ENCODE measurements around the gene TSPEAR.

Gene TSPEAR

DNA sequence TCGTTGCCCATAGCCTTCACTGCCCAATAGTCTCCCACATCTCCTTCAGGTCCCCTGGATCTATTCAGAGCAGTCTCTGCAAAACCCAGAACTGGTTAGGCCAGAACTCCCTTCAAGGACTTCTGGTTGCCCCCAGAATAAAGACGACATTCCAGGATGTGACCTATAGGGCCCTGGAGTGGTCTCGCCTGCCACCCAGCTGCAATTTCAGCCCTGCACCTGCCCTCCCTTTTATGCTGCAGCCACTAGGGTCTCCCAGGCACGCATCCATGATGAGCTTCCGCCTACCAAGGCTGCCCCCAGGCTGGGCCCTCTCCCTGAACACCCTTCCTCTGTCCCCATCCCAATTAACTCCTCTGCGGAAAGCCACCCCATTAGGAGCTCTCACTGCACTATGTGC is 7.2 kb upstream of the TSPEAR start:
- no peak for DNase-seq

- no peak for DNase-seq
These were observed 6.7 kb upstream of the TSPEAR start for GRCh38 chr21:44718093-44718492.

GRCh38 chr21:44716984-44717383 is 5.6 kb upstream of the TSPEAR start:
- no peak for DNase-seq

GRCh38 chr21:44714905-44715304 is 3.5 kb upstream of the TSPEAR start:
- DNase-seq = no peak

GRCh38 chr21:44713846-44714245 is 2.5 kb upstream of the TSPEAR start:
- DNase-seq = no peak

DNA sequence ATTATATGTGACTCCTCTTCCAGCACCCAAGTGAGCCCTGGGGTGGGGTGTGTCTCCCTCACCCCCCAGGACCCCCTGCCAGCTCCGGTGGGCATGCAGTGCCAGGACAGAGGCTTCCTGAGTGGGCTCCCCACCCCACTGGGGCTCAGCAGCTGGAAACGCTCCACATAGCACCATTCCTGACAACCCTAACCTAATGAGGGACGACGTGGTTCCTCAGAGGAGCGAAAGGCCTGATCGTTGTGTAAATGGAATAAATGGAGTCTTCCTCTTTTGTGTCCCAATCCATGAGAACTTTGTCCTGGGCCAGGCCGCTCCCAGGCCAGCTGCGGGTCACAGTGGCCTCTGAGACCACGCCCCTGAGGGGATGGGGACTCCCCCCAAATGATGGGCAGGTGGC is 1.8 kb upstream of the TSPEAR start:
- no peak for DNase-seq

DNA sequence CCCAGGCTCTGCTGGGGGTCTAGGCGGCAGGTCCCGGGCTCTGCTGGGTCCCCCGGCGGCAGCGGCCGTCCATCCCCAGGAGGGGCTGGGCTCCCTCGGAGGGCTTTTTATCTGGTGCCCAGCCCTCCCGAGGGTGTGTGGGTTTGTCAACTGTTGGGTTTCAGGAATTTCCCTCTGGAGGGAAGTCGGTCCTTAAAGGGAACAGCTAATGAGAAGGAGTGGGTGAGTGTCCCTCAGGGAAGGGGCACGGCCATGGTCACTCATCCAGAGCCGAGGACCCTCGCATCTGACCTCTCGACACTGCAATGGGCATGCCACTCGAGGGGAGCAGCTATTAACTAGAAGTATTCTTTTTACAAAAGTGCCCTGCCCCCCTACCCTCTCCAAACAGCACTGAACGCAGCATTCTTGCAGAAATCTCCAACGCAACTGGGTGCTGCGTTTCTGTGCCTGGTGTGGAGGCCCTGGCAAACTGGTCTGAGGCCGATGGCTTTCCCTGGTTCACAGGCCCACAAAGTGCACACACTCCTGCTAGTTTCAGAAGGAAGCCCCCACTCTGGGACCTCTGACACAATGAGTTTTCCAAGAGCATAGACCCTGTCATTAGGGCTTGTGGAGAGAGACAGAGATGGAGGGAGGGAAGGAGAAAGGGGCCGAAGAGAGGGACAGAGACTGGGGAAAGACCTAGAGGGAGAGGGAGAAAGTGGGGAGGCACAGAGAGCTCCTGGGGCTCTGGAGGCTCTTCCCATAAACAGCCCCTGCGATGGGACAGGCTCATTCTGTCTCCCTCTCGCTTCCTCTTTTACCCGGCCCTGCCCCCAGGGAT is 1.0 kb upstream of the TSPEAR start:
- no peak for DNase-seq

- no peak for DNase-seq
These were observed 531 bp downstream of the TSPEAR start for GRCh38 chr21:44710756-44711326.

- no peak for DNase-seq
These were observed 1.1 kb downstream of the TSPEAR start for GRCh38 chr21:44710294-44710665.

DNA sequence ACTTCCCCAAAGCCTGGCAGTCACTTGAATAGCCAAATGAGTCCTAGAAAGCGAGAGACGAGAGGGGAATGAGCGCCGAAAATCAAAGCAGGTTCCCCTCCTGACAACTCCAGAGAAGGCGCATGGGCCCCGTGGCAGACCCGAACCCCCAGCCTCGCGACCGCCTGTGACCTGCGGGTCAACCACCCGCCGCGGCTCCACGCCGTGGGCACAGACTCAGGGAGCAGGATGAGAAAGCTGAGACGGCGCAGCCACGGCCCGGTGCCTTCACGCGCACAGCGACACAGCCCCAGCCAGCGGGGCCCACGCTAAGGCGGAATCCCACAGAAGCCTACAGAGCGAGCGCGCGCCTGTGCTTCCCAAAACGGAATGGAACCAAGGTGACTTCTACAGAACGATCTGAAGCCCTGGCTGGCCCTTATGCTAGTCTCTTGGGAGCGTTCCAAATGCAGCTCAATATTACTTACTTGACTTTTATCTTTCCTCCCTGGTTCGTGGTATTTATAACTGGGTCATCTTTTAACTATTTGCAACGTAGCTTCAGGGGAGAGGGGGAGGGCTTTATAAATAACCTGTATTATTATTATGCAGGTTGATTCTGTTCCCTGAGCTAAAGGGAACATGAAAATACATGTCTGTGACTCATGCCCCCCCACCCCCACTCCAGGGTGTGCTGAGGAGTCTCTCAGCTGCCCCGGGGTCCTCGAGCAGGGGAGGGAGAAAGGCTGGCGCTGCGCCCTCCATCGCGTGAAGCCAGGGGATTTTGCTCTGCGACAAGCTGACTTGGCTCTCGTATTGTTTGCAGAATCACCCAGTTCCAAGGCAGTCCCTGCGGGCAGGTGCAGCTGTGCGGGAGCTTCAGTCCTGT is 1.7 kb downstream of the TSPEAR start:
- DNase-seq = peak; percentile 41

GRCh38 chr21:44708866-44709425 is 2.4 kb downstream of the TSPEAR start:
- no peak for DNase-seq

DNA sequence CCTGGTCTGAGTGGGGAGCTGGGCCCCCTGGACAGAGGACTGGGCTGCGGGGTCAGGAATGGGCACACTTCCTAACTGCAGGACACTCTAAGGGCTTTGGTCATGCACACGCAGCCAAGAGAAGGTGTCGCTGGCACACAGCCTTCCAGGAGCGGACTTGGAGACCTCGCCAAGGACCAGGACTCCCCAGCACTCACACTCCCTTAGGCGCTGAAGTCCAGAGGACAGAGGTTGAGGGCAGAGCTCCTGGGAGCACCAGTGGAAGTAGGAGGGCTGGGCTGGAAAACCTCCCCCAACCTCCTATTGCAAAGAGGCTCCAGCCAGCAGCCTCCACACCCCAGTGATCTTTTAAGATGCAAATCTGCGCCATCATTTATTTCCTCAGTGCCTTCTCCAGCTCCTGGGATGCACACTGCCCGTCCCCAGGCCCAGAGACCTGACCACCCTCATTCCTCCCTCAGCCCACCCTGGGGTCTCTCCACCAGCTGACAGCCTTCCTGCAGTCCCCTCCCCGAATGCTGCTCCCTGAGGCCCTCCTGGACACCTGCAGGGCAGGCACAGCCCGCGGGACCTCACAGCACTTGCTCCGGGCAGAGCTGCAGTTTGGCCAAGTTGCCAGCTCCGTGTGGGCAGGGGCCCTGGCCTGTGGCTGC is 3.0 kb downstream of the TSPEAR start:
- no peak for DNase-seq

DNA sequence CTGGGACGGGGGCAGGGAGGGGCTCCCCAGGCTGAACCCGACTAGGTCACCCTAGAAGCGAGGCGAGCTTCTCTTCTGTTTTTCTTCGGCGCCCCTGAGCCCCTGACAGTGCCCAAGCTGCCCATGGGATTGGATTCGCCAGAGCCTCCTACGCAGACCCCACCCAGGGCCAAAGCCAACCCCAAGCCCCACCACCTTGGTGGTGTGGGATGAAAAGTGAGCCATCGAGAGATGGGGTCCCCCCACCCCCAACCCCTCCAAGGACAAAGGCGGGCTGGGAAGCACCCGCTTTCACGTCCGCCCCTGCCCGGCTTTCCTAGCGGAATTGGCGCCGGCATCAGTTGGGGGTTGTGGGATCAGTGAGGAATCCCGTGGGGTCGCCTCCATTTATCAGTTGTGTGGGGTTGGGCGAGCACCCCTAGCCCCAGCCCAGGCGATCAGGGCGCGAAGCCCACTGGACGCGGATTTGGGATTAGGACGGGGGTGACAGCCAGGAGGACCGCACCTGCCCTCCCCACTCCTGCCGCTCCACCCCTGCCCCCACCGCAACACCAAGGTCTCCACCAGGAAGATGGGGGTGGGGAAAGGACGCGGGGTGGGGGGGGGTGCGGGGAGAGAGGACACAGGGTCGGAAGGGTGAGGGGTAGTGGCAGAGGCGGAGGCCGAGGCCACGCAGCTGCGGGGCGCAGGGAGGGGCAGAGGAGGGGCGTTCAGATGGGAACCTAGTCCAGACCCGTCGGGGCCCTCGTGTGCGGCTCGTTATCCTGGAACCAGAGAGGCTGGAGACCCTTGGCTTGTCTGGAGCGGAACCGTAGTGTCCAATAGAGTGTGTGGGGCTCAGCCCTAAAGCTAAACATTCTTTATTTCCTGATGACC is 4.4 kb downstream of the TSPEAR start:
- DNase-seq = peak; percentile 32

DNA sequence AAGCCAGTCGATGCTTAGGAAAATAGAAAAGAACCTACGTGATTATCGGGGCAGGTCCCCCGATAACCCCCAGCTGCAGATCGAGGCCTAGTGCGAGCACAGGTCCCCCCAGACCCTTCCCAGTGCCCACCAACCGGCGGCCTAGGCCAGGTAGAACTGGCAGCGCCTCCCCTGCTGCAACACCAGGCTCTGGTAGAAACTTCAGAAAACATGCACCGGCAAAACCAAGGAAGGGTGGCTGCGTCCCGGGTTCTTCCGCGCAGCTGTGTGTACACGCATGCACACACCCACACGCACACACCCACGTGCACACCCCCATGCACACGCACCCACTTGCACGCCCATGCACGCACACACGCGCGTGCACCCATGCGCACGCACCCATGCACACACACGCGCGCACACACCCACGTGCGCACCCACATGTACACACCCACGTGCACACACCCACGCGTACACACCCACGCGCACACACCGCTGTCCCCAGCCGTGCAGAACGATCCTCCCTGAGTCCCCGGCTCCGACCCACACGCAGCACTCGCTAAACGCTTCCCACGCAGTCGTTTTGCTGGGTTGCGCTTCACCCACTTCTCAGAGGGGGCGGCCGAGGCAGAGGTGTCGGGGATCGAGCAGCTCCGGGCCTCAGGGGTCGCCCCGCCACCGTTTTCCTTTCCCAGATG is 5.2 kb downstream of the TSPEAR start:
- DNase-seq = peak; percentile 36

DNA sequence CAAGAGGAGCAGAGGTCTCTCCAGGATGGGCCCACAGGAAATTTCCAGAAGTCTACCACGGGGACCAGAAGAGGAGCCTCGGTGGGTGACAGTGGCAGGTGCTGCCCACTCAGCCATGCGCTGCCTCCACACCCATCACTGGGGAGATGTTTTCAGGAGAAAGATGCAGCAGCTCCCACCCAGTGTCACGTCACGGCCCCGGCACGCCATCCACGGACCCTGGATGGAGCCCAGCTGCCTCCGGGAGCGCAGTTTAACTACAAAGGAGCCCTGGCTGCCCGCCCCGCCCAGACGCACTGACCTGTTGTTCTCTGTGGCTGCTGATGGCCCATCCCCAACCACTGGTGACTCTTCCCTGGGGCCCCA is 6.8 kb downstream of the TSPEAR start:
- no peak for DNase-seq

DNA sequence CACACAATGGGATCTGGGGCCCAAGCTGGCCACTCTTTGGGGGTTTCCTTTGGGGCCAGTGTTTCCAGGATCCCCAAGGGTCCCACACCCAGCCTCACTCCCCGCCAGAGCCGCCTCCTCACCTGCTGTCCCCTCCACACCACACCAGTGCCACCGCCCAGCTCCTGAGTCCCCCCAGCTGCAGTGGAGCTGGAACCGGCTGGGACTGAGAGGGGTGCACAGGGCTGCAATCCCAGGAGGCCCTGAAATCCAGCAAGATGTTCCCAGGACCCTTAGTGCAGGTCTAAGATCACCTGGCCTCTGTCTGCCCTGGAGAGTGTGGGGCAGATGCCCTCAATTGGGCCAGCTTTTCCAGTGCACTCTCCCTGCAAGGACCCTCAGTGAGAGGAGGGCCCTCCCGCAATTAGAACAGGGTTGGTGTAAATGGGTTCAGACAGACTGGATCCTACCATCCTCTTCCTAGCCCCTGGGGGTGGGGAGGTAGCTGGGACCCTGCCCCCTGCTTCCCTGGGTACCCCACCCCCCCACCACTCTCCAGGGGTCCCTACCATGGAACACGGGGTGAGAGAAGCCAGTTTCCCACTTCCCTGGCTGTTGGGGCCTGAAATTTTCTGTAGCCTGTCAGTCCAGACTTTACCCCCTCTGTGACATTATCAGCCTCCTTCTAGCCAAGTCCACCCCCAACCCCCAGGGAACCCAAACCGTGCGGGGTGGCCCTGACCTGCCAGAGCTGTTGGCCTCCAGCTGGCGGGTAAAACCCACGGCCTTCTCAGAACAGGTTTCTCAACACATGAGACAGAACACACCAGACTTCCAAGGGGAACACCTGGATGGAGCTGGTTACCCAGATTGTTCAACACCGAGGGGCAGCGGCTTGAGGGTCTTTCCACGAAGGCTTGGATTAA is 7.4 kb downstream of the TSPEAR start:
- DNase-seq = no peak

- no peak for DNase-seq
These were observed 8.2 kb downstream of the TSPEAR start for GRCh38 chr21:44702973-44703730.

DNA sequence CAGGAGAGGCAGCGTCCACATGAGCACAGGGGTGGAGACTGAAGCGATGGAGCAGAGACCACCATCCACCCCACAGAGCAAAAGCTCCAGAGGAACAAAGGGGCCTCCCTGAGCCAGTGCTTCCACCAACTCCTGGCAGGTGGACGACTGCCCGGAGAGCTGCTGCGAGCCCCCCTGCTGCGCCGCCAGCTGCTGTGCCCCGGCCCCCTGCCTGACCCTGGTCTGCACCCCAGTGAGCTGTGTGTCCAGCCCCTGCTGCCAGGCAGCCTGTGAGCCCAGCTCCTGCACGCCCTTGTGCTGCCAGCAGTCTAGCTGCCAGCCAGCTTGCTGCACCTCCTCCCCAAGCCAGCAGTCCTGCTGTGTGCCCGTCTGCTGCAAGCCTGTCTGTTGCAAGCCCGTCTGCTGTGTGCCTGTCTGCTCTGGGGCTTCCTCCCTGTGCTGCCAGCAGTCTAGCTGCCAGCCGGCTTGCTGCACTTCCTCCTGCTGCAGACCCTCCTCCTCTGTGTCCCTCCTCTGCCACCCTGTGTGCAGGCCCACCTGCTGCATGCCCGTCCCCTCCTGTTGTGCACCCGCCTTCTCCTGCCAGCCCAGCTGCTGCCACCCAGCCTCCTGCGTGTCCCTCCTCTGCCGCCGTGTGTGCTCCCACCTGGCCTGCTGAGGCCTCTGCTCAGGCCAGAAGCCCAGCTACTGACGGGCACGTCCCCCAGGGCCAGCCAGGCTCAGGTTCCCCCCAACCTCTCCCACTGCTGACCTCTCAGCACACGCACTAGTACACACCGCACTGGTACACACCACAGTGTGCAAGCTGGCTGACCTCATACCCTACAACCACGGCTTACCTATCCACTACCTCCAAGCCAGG is 9.0 kb downstream of the TSPEAR start:
- no peak for DNase-seq
